ENCODE results near the gene IL1B.

DNA sequence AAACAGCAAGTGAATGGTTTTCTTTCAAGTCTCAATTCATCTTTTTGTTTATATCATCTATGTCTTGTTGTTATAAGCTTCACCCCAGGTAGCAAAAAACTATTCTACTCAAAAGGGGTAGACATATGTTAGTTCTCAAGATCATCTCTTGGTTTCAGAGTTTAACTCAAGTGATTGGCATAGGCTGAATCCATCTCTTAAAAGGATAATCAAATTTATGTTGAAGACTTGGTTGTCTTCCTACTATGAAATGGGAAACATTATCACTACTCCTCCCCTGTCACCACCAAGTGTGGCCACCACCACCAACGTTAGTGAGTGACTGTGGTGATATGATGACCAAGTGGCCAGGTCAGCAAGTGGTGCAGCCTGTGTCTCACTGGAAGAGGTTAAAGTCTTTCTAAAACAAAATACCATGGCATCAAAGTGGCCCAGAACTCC is 1.5 kb downstream of the IL1B start:
- TF ChIP-seq POLR2AphosphoS5 (IDR thresholded peaks at IDR 0.05; ENCODE audit: low read depth, low read length) (no peak), JUND (IDR thresholded peaks at IDR 0.05) (no peak), FOSL2 (IDR thresholded peaks at IDR 0.05; ENCODE audit: borderline replicate concordance, low read depth) (no peak)
- TF ChIP-seq, protein P1, sequence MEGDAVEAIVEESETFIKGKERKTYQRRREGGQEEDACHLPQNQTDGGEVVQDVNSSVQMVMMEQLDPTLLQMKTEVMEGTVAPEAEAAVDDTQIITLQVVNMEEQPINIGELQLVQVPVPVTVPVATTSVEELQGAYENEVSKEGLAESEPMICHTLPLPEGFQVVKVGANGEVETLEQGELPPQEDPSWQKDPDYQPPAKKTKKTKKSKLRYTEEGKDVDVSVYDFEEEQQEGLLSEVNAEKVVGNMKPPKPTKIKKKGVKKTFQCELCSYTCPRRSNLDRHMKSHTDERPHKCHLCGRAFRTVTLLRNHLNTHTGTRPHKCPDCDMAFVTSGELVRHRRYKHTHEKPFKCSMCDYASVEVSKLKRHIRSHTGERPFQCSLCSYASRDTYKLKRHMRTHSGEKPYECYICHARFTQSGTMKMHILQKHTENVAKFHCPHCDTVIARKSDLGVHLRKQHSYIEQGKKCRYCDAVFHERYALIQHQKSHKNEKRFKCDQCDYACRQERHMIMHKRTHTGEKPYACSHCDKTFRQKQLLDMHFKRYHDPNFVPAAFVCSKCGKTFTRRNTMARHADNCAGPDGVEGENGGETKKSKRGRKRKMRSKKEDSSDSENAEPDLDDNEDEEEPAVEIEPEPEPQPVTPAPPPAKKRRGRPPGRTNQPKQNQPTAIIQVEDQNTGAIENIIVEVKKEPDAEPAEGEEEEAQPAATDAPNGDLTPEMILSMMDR (IDR thresholded peaks at IDR 0.05) = no peak
